H1 (cell line): Measurements from ENCODE around the gene ACY1. TPM values are rescaled to one million over a fixed set of nuclear protein-coding genes. Genes with fewer than 3 reads are reported as not detected.

Experiments
- ATF2 ChIP-seq: IDR thresholded peaks from 2 replicates; pipeline ENCODE4 v1.6.1; 2012; ENCODE audit warnings: low read length, inconsistent platforms
- ATF3 ChIP-seq: IDR thresholded peaks from 2 replicates; pipeline ENCODE4 v1.6.1; 2011; ENCODE audit warnings: low read depth, mild to moderate bottlenecking, low read length; ENCODE audit not compliant: insufficient read depth
- BCL11A ChIP-seq, 2 experiments: IDR thresholded peaks; one replicate each; pipeline ENCODE4 v1.6.1; 2011; ENCODE audit warnings: low read depth in 2 of 2, low read length in 2 of 2, mild to moderate bottlenecking in 2 of 2
- CREB1 ChIP-seq: IDR thresholded peaks from 2 replicates; pipeline ENCODE4 v1.6.1; 2012; ENCODE audit warnings: inconsistent platforms
- CTCF ChIP-seq, 3 experiments: IDR thresholded peaks; 1 replicate in 2 of 3; 2 replicates in 1 of 3; pipeline versions ENCODE4 v1.5.1 to v1.6.1; 2011; ENCODE audit warnings: low read length in 3 of 3, mild to moderate bottlenecking in 3 of 3, inconsistent platforms in 2 of 3, low read depth in 1 of 3, moderate library complexity in 1 of 3; ENCODE audit not compliant: insufficient read depth in 1 of 3; ENCODE audit errors: control extremely low read depth in 1 of 3
- E2F6 ChIP-seq: IDR thresholded peaks from 2 replicates; pipeline ENCODE4 v1.6.1; 2012; ENCODE audit warnings: inconsistent platforms
- EP300 ChIP-seq, 2 experiments: IDR thresholded peaks; 1 replicate in 1 of 2; 2 replicates in 1 of 2; pipeline ENCODE4 v1.6.1; 2011 to 2012; ENCODE audit warnings: low read depth in 2 of 2, low read length in 2 of 2, mild to moderate bottlenecking in 2 of 2, borderline replicate concordance in 1 of 2, inconsistent platforms in 1 of 2, moderate library complexity in 1 of 2
- KDM5A ChIP-seq: fragments of 200-600 bp; IDR thresholded peaks from 2 replicates; pipeline ENCODE4 v1.7.1; 2012; ENCODE audit warnings: mild to moderate bottlenecking, low read length, inconsistent platforms, mixed read lengths
- NANOG ChIP-seq: IDR thresholded peaks from 2 replicates; pipeline ENCODE4 v1.6.1; 2011; ENCODE audit warnings: low read length, low read depth, mild to moderate bottlenecking, inconsistent platforms; ENCODE audit not compliant: insufficient read depth, poor library complexity, severe bottlenecking
- PHF8 ChIP-seq: fragments of 200-600 bp; sonication (generic); conservative IDR thresholded peaks from 2 replicates; pipeline ENCODE4 v1.7.1; 2012; ENCODE audit warnings: low read depth, mild to moderate bottlenecking, inconsistent platforms, low read length, moderate library complexity
- POLR2A ChIP-seq, 2 experiments: IDR thresholded peaks; 1 replicate in 1 of 2; 2 replicates in 1 of 2; pipeline ENCODE4 v1.6.1; 2011; ENCODE audit warnings: low read depth in 2 of 2, low read length in 2 of 2, mild to moderate bottlenecking in 2 of 2; ENCODE audit errors: control extremely low read depth in 1 of 2
- POLR2AphosphoS5 ChIP-seq: IDR thresholded peaks from 2 replicates; pipeline ENCODE4 v1.6.1; 2011; ENCODE audit warnings: low read depth, low read length
- RAD21 ChIP-seq, 2 experiments: IDR thresholded peaks in 1 of 2; conservative IDR thresholded peaks in 1 of 2; 2 replicates each; pipeline ENCODE4 v1.6.1; 2011; ENCODE audit warnings: low read depth in 2 of 2, low read length in 2 of 2, improper control_type of control experiment in 1 of 2, inconsistent platforms in 1 of 2, mild to moderate bottlenecking in 1 of 2, moderate library complexity in 1 of 2
- RFX5 ChIP-seq: IDR thresholded peaks from 2 replicates; pipeline ENCODE4 v1.6.1; 2011; ENCODE audit warnings: low read depth, low read length, improper control_type of control experiment, borderline replicate concordance
- SIN3A ChIP-seq, 2 experiments: IDR thresholded peaks in 1 of 2; conservative IDR thresholded peaks in 1 of 2; 2 replicates each; pipeline ENCODE4 v1.6.1; 2011 to 2012; ENCODE audit warnings: low read length in 2 of 2, improper control_type of control experiment in 1 of 2, low read depth in 1 of 2, mild to moderate bottlenecking in 1 of 2
- SIX5 ChIP-seq: IDR thresholded peaks from 2 replicates; pipeline ENCODE4 v1.6.1; 2011; ENCODE audit warnings: mild to moderate bottlenecking, low read depth, low read length
- TAF7 ChIP-seq: optimal IDR thresholded peaks from 2 replicates; pipeline ENCODE3; 2011; ENCODE audit warnings: low read depth, mild to moderate bottlenecking, inconsistent platforms, low read length, moderate library complexity, borderline replicate concordance
- TCF12 ChIP-seq: IDR thresholded peaks from 2 replicates; pipeline ENCODE4 v1.6.1; 2011; ENCODE audit warnings: low read depth, mild to moderate bottlenecking, low read length
- polyA plus RNA-seq, 7 experiments: library from polyadenylated mRNA; depleted of rRNA in 3 of 7; stranded (reverse) in 5 of 7; unstranded in 2 of 7; fragments of >200 nt in 5 of 7; fragments of 200-250 nt in 2 of 7; gene quantifications; 1 replicate in 5 of 7; 2 replicates in 1 of 7; 4 replicates in 1 of 7; pipeline versions ENCODE4 v1.2.1 to v1.2.3, GENCODE V29; 2011 to 2013; ENCODE audit warnings: missing spikeins in 2 of 7, mixed read lengths in 2 of 7
- total RNA-seq: library from RNA; stranded (reverse); fragmentation: NEBNext Ultra II Directional; extraction: Animal tissue kit (Norgen Biotek cat#: 25700); gene quantifications from 2 replicates; pipeline ENCODE4 v1.2.1, GENCODE V29; 2021

Gene ACY1
- total and polyA plus RNA-seq, 2 of the 8 experiments (the other 6 are each of a cell fraction or from before 2014, with no cell fraction given) = 48.3 to 113 TPM

- TF ChIP-seq SIX5 = no peak
- TF ChIP-seq RFX5 = no peak
- no peak for TF ChIP-seq KDM5A
- no peak for TF ChIP-seq TCF12
- no peak for TF ChIP-seq ATF3
- peak in 1 of 2 experiments; percentile 24; a peak in 1 of 3 replicates for TF ChIP-seq POLR2A (IDR thresholded peaks at IDR 0.05; ENCODE audit: control extremely low read depth in 1 of 2, low read depth in 2 of 2, low read length in 2 of 2)
- no peak for TF ChIP-seq ATF2
- TF ChIP-seq PHF8 = no peak
- TF ChIP-seq EP300 (IDR thresholded peaks at IDR 0.05; ENCODE audit: borderline replicate concordance in 1 of 2, low read depth in 2 of 2, low read length in 2 of 2) = no peak
- no peak for TF ChIP-seq NANOG
- peak; percentile 93 for TF ChIP-seq CREB1
- TF ChIP-seq RAD21 (IDR thresholded peaks at IDR 0.05 in 1 of 2, conservative IDR thresholded peaks at IDR 0.05 in 1 of 2; ENCODE audit: low read depth in 2 of 2, low read length in 2 of 2) = no peak
- no peak for TF ChIP-seq BCL11A (IDR thresholded peaks at IDR 0.05; ENCODE audit: low read depth in 2 of 2, low read length in 2 of 2)
- TF ChIP-seq TAF7 = no peak
- no peak for TF ChIP-seq SIN3A (conservative IDR thresholded peaks at IDR 0.05 in 1 of 2, IDR thresholded peaks at IDR 0.05 in 1 of 2; ENCODE audit: low read depth in 1 of 2, low read length in 2 of 2)
- TF ChIP-seq E2F6 = peak; percentile 83
- TF ChIP-seq POLR2AphosphoS5 = no peak
- TF ChIP-seq CTCF (IDR thresholded peaks at IDR 0.05; ENCODE audit: control extremely low read depth in 1 of 3, insufficient read depth in 1 of 3, low read depth in 1 of 3, low read length in 3 of 3) = no peak
These were observed 28.0 kb upstream of the ACY1 start, which contains the start of gene GPR62 (continued) for GRCh38 chr3:51955175-51955892.
